IMR-90 (cell line): Measurements from ENCODE around the gene SVIL. TPM values are rescaled to one million over a fixed set of nuclear protein-coding genes. Genes with fewer than 3 reads are reported as not detected.

Source experiments
- ATAC-seq: fragments of 200-7000 bp; cut with Tn5 transposase; 2 replicates; pipeline ENCODE4 v1.9.1; 2020; ENCODE audit warnings: low read depth, mild to moderate bottlenecking, moderate library complexity
- BruUV-seq: library from RNA; stranded (reverse); fragments of 400-500 nt; replicated peaks from 2 replicates; lab custom pipeline; 2021; lab: Mats Ljungman, UMichigan
- CTCF ChIA-PET: fragments of 300-600 bp; formaldehyde crosslinking; extraction: SDS; loops from one replicate; lab custom pipeline; 2021; ENCODE audit warnings: antibody characterized with exemption; lab: Yijun Ruan, JAX
- POLR2A ChIA-PET: fragments of 300-600 bp; sonication (Branson Sonifier 250); formaldehyde crosslinking; loops from one replicate; lab custom pipeline; 2022; ENCODE audit warnings: antibody characterized with exemption; ENCODE audit not compliant: unreplicated experiment; lab: Charles Lee
- DNase-seq: peaks from one replicate; pipeline ENCODE4 v3.0.0; 2013
- H2AFZ ChIP-seq: replicated peaks from 2 replicates; pipeline ENCODE3; 2013; ENCODE audit warnings: low read length, mild to moderate bottlenecking; ENCODE audit not compliant: poor library complexity
- H2AK5ac ChIP-seq: 2 replicates; pipeline ENCODE4 v1.6.1; 2013; ENCODE audit warnings: low read depth, low read length, inconsistent platforms
- H2AK9ac ChIP-seq: replicated peaks from 2 replicates; pipeline ENCODE3; 2013; ENCODE audit warnings: mild to moderate bottlenecking, low read depth, low read length, moderate library complexity; ENCODE audit not compliant: poor library complexity
- H2BK120ac ChIP-seq: 2 replicates; pipeline ENCODE4 v1.6.1; 2013; ENCODE audit warnings: low read depth, low read length, inconsistent platforms
- H2BK15ac ChIP-seq: 3 replicates; pipeline ENCODE4 v1.6.1; 2013; ENCODE audit warnings: low read depth, low read length, inconsistent platforms
- H2BK20ac ChIP-seq: 2 replicates; pipeline ENCODE4 v1.6.1; 2013; ENCODE audit warnings: low read depth, mild to moderate bottlenecking, inconsistent platforms, low read length, moderate library complexity
- H2BK5ac ChIP-seq: 2 replicates; pipeline ENCODE4 v1.6.1; 2013; ENCODE audit warnings: mild to moderate bottlenecking, low read depth, low read length, inconsistent platforms; ENCODE audit not compliant: poor library complexity, severe bottlenecking
- H3K14ac ChIP-seq: replicated peaks from 2 replicates; pipeline ENCODE4 v1.6.1; 2013; ENCODE audit warnings: low read depth, low read length, inconsistent platforms
- H3K18ac ChIP-seq: 2 replicates; pipeline ENCODE4 v1.6.1; 2013; ENCODE audit warnings: low read depth, low read length, control low read depth
- H3K23ac ChIP-seq: 2 replicates; pipeline ENCODE4 v1.6.1; 2013; ENCODE audit warnings: low read depth, low read length, inconsistent platforms
- H3K27ac ChIP-seq: 2 replicates; pipeline ENCODE4 v1.5.1; 2013; ENCODE audit warnings: mild to moderate bottlenecking, control low read depth, low read length; ENCODE audit not compliant: insufficient read depth
- H3K27me3 ChIP-seq: 2 replicates; pipeline ENCODE4 v1.6.1; 2013; ENCODE audit warnings: low read length; ENCODE audit not compliant: control insufficient read depth, insufficient read depth
- H3K36me3 ChIP-seq: 2 replicates; pipeline ENCODE4 v1.6.1; 2013; ENCODE audit warnings: low read length, mixed read lengths; ENCODE audit not compliant: control insufficient read depth, insufficient read depth
- H3K4ac ChIP-seq: 2 replicates; pipeline ENCODE4 v1.6.1; 2013; ENCODE audit warnings: low read depth, low read length, inconsistent platforms
- H3K4me1 ChIP-seq: 2 replicates; pipeline ENCODE4 v1.6.1; 2013; ENCODE audit warnings: low read length, mixed read lengths; ENCODE audit not compliant: control insufficient read depth, insufficient read depth
- H3K4me2 ChIP-seq: 2 replicates; pipeline ENCODE4 v1.6.1; 2013; ENCODE audit warnings: low read depth, mild to moderate bottlenecking, control low read depth, low read length, moderate library complexity
- H3K4me3 ChIP-seq: 2 replicates; pipeline ENCODE4 v1.5.1; 2013; ENCODE audit warnings: low read depth, mild to moderate bottlenecking, control low read depth, low read length, moderate library complexity; ENCODE audit not compliant: insufficient read depth
- H3K56ac ChIP-seq: 2 replicates; pipeline ENCODE4 v1.6.1; 2013; ENCODE audit warnings: low read length, inconsistent platforms; ENCODE audit not compliant: insufficient read depth; ENCODE audit errors: extremely low read depth
- H3K79me1 ChIP-seq, 2 experiments: 2 replicates each; pipeline ENCODE4 v1.6.1; 2013; ENCODE audit warnings: low read length in 2 of 2, inconsistent platforms in 1 of 2, low read depth in 1 of 2
- H3K9ac ChIP-seq: 2 replicates; pipeline ENCODE4 v1.6.1; 2013; ENCODE audit warnings: low read depth, low read length, control low read depth
- H3K9me1 ChIP-seq: 2 replicates; pipeline ENCODE4 v1.6.1; 2013; ENCODE audit warnings: low read length, inconsistent platforms; ENCODE audit not compliant: insufficient read depth
- H3K9me3 ChIP-seq: 2 replicates; pipeline ENCODE4 v1.6.1; 2013; ENCODE audit warnings: low read length; ENCODE audit not compliant: control insufficient read depth, insufficient read depth
- H4K20me1 ChIP-seq: 2 replicates; pipeline ENCODE4 v1.6.1; 2013; ENCODE audit warnings: low read length, inconsistent platforms; ENCODE audit not compliant: insufficient read depth
- H4K5ac ChIP-seq: 2 replicates; pipeline ENCODE4 v1.6.1; 2013; ENCODE audit warnings: mild to moderate bottlenecking, low read depth, low read length, control low read depth
- H4K8ac ChIP-seq, 2 experiments: 2 replicates each; pipeline ENCODE4 v1.6.1; 2013; ENCODE audit warnings: low read depth in 2 of 2, low read length in 2 of 2, control low read depth in 1 of 2, inconsistent platforms in 1 of 2
- H4K91ac ChIP-seq: 2 replicates; pipeline ENCODE4 v1.6.1; 2013; ENCODE audit warnings: low read depth, low read length, inconsistent platforms; ENCODE audit not compliant: insufficient read depth
- CEBPB ChIP-seq: IDR thresholded peaks from 2 replicates; pipeline ENCODE4 v1.6.1; 2012; ENCODE audit warnings: low read depth, low read length, improper control_type of control experiment
- WGBS, 2 experiments: methylation state at CpG; one replicate each; pipeline versions ENCODE4 v1.1.5 to v1.1.7; 2013; ENCODE audit warnings: missing lambda C conversion rate in 2 of 2; ENCODE audit not compliant: insufficient read length in 1 of 2; ENCODE audit errors: extremely low coverage in 2 of 2; 5-methylcytosine and 5-hydroxymethylcytosine counted together
- dilution Hi-C: fragments of 300-500 bp; cut with HindIII; formaldehyde crosslinking; loops from one replicate; pipeline ENCODE4 v1.14.3; 2018; ENCODE audit warnings: low sequenced_read_pairs; ENCODE audit not compliant: unreplicated experiment
- in situ Hi-C: fragments of 300-500 bp; cut with MboI; formaldehyde crosslinking; loops from 3 replicates; pipeline ENCODE4 v1.14.3; 2019; ENCODE audit warnings: low sequenced_read_pairs, inconsistent platforms, mixed read lengths
- intact Hi-C: fragments of 100-400 bp; cut with micrococcal nuclease; formaldehyde crosslinking; loops from 2 replicates; pipeline ENCODE4 v1.10.0; 2022
- polyA plus RNA-seq, 3 experiments: library from polyadenylated mRNA; depleted of rRNA; stranded (reverse); fragments of >200 nt; gene quantifications; 2 replicates each; pipeline ENCODE4 v1.2.3, GENCODE V29; 2012; ENCODE audit warnings: low replicate concordance in 1 of 3
- total RNA-seq: library from RNA; depleted of rRNA; stranded (reverse); fragments of >200 nt; gene quantifications from 2 replicates; pipeline ENCODE4 v1.2.3, GENCODE V29; 2012
- TF ChIP-seq, protein P1 (sequence below): fragments of 150-350 bp; IDR thresholded peaks from 2 replicates; pipeline ENCODE4 v1.6.1; 2016; ENCODE audit warnings: low read depth, mild to moderate bottlenecking, low read length, moderate library complexity, borderline replicate concordance

SVIL gene
- total and polyA plus RNA-seq, 2 of the 4 experiments (the other 2 are of a cell fraction): 11.5 to 11.6 TPM

DNA sequence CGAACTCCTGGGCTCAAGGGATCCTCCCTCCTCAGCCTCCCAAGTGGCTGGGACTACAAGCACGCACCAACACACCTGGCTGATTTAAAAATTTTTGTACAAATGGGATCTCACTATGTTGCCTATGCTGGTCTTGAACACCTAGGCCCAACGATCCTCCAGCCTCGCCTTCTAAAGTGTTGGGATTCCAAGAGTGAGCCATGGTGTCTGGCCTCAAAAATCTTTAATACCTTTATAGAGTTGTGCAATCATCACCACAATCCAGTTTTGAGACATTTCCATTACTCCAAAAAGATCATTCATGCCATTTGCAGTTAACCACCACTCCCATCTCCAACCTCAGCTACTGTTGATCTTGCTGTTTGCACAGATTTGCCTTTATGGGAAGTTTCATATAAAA lies 180.5 kb downstream of the SVIL start:
- Histone ChIP-seq H2AK5ac (no peak overlapping the region), H3K79me1 (peaks cover 17 to 66% of the 10 kb centered on the region in 2 experiments), H2AFZ (no peak overlapping the region), H4K5ac (no peak overlapping the region), H3K9me3 (no peaks in the 10 kb centered on the region), H4K91ac (no peak overlapping the region), H3K9me1 (0 out of 2 replicates have a peak, but pooled peaks cover 4% of the 10 kb centered on the region), H3K14ac (no peak overlapping the region), H3K23ac (no peak overlapping the region), H2BK15ac (no peak overlapping the region), H3K56ac (no peak overlapping the region), H3K9ac (no peak overlapping the region), H4K8ac (no peak overlapping the region), H2AK9ac (no peak overlapping the region), H3K4me2 (no peak overlapping the region), H2BK20ac (no peak overlapping the region), H3K4me3 (no peak overlapping the region), H4K20me1 (peaks cover 7% of the 10 kb centered on the region), H3K27ac (no peak overlapping the region), H3K36me3 (peaks cover 16% of the 10 kb centered on the region), H3K4me1 (peaks cover 3% of the 10 kb centered on the region; the same call in 1 of the 2 replicates), H2BK5ac (no peak overlapping the region), H3K27me3 (no peaks in the 10 kb centered on the region), H3K4ac (no peak overlapping the region), H2BK120ac (no peak overlapping the region), H3K18ac (no peak overlapping the region)
- no TSS peak for BruUV-seq
- in situ Hi-C loops: no loop called here
- TF ChIP-seq, protein P1, sequence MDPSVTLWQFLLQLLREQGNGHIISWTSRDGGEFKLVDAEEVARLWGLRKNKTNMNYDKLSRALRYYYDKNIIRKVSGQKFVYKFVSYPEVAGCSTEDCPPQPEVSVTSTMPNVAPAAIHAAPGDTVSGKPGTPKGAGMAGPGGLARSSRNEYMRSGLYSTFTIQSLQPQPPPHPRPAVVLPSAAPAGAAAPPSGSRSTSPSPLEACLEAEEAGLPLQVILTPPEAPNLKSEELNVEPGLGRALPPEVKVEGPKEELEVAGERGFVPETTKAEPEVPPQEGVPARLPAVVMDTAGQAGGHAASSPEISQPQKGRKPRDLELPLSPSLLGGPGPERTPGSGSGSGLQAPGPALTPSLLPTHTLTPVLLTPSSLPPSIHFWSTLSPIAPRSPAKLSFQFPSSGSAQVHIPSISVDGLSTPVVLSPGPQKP: no peak
- peak; percentile 68 for TF ChIP-seq CEBPB
- intact Hi-C loops: no loop called here
- ChIA-PET CTCF (no interaction called here), POLR2A (no interaction called here)
- no peak for ATAC-seq
- 100% methylated on average over 1 of the region's 4 CpGs; no CpG with 5 or more reads in 1 of the 2 experiments for WGBS, 2 experiments
- dilution Hi-C loops: no loop called here
- no peak for DNase-seq
